GM21381 (cell line): Measurements from ENCODE around the gene SLC30A3.

ENCODE experiments used
- ATAC-seq: cut with Tn5 transposase; IDR thresholded peaks from one replicate; pipeline ENCODE4 v1.9.1; 2021; ENCODE audit warnings: mild to moderate bottlenecking, moderate library complexity; ENCODE audit not compliant: unreplicated experiment

SLC30A3 gene

GRCh38 chr2:27261926-27262298, 935 bp downstream of the SLC30A3 start:
- ATAC-seq, result no peak

GRCh38 chr2:27261241-27261925, 1.5 kb downstream of the SLC30A3 start:
- no peak for ATAC-seq

GRCh38 chr2:27258051-27258450, 4.8 kb downstream of the SLC30A3 start:
- no peak for ATAC-seq

- no peak for ATAC-seq
Observed at GRCh38 chr2:27256855-27257454, 5.9 kb downstream of the SLC30A3 start.

GRCh38 chr2:27255660-27256059, 7.2 kb downstream of the SLC30A3 start:
- ATAC-seq, result no peak

- ATAC-seq, result no peak
Observed at GRCh38 chr2:27255187-27255586, 7.7 kb downstream of the SLC30A3 start.

GRCh38 chr2:27251766-27252165, 11.1 kb downstream of the SLC30A3 start:
- no peak for ATAC-seq

- no peak for ATAC-seq
Observed at GRCh38 chr2:27250652-27251379, 12.0 kb downstream of the SLC30A3 start.

GRCh38 chr2:27249891-27250651, 12.8 kb downstream of the SLC30A3 start:
- ATAC-seq, result no peak

GRCh38 chr2:27249159-27249890, 13.5 kb downstream of the SLC30A3 start:
- no peak for ATAC-seq

GRCh38 chr2:27247893-27248292, 15.0 kb downstream of the SLC30A3 start:
- ATAC-seq, result no peak

GRCh38 chr2:27245626-27246025, 17.2 kb downstream of the SLC30A3 start:
- ATAC-seq, result no peak

- ATAC-seq, result no peak
Observed at GRCh38 chr2:27245116-27245515, 17.7 kb downstream of the SLC30A3 start.

- no peak for ATAC-seq
Observed at GRCh38 chr2:27243391-27244130, 19.3 kb downstream of the SLC30A3 start.

- no peak for ATAC-seq
Observed at GRCh38 chr2:27242614-27242951, 20.3 kb downstream of the SLC30A3 start.

- ATAC-seq, result no peak
Observed at GRCh38 chr2:27241761-27242613, 20.9 kb downstream of the SLC30A3 start.

- ATAC-seq, result no peak
Observed at GRCh38 chr2:27240406-27240805, 22.4 kb downstream of the SLC30A3 start.

GRCh38 chr2:27238976-27239375, 23.9 kb downstream of the SLC30A3 start:
- no peak for ATAC-seq

- no peak for ATAC-seq
Observed at GRCh38 chr2:27237341-27237945, 25.4 kb downstream of the SLC30A3 start.
